Fibroblast of villous mesenchyme (primary cell): ENCODE measurements around the gene GP5. TPM values are rescaled to one million over a fixed set of nuclear protein-coding genes. Genes with fewer than 3 reads are reported as not detected.

Source experiments
- DNase-seq: peaks from one replicate; pipeline ENCODE4 v3.0.0-alpha.2; 2010; ENCODE audit warnings: low read depth
- H3K4me3 ChIP-seq: 2 replicates; pipeline ENCODE4 v1.5.1; 2011; ENCODE audit warnings: low read depth, mild to moderate bottlenecking, low read length
- total RNA-seq: library from RNA; depleted of rRNA; stranded (reverse); fragments of >200 nt; gene quantifications from 2 replicates; pipeline ENCODE4 v1.2.3, GENCODE V29; 2012
- TF ChIP-seq, protein P1 (sequence below): IDR thresholded peaks from 2 replicates; pipeline ENCODE4 v1.5.1; 2012; ENCODE audit warnings: low read depth, mild to moderate bottlenecking, low read length; ENCODE audit not compliant: insufficient read depth

GP5 gene
- total RNA-seq, 1 donor = not detected

DNA sequence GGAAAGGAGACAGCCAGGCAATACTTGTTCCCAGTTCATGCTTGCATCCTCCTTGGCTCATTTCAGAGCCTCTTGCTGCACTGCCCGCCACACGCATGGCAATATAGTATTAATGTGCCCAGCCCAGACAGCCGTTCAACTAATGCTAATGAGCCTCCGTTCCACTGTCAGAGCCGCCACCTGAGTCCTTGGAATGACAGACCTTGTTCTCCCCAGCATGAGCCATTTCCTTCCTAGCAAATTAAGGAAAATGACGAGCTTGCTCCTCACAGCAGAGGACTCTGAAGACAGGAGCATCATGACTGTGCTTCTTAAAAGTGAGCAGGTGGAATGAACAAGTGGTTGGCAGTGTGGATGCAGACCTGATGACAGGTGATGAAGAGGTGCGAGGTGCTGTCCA, 18.7 kb downstream of the GP5 start:
- no peak for DNase-seq
- TF ChIP-seq, protein P1, sequence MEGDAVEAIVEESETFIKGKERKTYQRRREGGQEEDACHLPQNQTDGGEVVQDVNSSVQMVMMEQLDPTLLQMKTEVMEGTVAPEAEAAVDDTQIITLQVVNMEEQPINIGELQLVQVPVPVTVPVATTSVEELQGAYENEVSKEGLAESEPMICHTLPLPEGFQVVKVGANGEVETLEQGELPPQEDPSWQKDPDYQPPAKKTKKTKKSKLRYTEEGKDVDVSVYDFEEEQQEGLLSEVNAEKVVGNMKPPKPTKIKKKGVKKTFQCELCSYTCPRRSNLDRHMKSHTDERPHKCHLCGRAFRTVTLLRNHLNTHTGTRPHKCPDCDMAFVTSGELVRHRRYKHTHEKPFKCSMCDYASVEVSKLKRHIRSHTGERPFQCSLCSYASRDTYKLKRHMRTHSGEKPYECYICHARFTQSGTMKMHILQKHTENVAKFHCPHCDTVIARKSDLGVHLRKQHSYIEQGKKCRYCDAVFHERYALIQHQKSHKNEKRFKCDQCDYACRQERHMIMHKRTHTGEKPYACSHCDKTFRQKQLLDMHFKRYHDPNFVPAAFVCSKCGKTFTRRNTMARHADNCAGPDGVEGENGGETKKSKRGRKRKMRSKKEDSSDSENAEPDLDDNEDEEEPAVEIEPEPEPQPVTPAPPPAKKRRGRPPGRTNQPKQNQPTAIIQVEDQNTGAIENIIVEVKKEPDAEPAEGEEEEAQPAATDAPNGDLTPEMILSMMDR = no peak
- H3K4me3 ChIP-seq = no peak overlapping the region

GRCh38 chr3:194379651-194380050, 19.4 kb downstream of the GP5 start:
- no peak for DNase-seq
- TF ChIP-seq, protein P1 = no peak
- no peak overlapping the region for H3K4me3 ChIP-seq

GRCh38 chr3:194379231-194379630, 19.8 kb downstream of the GP5 start:
- H3K4me3 ChIP-seq = no peak overlapping the region
- TF ChIP-seq, protein P1 = no peak

DNA sequence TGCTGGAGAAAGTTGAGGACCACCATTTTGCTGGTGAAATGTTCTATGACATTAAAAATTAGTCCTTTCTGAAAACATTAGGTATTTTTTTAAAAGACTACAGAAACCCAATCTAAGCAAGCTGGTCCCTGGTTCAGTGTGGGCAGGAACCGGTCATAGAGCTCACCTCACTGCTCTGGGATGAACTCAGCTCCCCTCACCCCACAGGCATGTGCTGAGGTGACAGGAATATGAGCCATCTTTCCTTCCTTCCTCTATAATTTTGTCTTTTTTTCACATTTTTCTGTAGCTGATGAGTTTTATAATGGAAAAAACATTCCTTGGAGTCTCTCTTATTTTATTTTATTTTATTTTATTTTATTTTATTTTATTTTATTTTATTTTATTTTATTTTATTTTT, 21.4 kb downstream of the GP5 start:
- TF ChIP-seq, protein P1 = no peak
- no peak overlapping the region for H3K4me3 ChIP-seq
- no peak for DNase-seq

More at GRCh38 chr3:194379231-194379630, 19.8 kb downstream of the GP5 start:
- no peak for DNase-seq

GRCh38 chr3:194376241-194376560, 22.9 kb downstream of the GP5 start:
- no peak for DNase-seq
- TF ChIP-seq, protein P1 = no peak
- H3K4me3 ChIP-seq = no peak overlapping the region

DNA sequence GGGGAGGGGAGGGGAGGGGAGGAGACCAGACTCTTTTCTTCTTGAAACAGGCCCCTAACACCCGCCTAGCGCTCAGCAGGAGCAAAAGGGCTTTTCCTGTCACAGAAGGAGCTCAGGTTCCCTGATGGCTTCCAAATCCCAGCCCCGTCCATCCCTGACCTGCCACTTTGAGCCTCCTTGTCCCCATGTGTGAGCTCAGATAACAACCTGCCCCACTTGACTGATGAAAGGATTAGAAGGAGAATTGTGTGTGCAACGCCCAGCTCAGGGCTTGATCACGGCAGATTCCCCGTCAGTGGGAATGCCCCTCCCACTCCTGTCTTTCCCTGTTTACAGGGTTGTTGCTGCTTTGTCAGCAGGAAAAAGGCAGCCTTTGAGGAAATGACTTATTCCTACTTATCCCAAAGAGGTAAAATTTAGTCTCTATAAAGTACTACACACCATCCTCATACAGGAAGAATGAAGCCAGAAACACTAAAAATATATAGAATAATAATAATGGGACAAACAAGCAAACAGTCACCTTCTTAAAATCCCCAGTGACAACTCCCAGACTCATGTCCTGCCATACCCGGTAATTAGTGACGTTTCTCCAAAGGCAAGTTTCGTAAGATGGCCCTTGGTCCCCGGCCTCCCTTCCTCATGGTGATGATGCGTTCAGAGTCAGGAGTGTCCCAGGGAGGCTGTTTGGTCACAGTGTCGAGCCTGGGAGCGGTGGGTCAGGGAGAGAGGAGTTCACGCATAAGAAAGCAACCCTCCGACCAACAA, 23.4 kb downstream of the GP5 start:
- peak; percentile 27 for DNase-seq
- H3K4me3 ChIP-seq = peak overlapping the region; percentile 5
- TF ChIP-seq, protein P1 = no peak

DNA sequence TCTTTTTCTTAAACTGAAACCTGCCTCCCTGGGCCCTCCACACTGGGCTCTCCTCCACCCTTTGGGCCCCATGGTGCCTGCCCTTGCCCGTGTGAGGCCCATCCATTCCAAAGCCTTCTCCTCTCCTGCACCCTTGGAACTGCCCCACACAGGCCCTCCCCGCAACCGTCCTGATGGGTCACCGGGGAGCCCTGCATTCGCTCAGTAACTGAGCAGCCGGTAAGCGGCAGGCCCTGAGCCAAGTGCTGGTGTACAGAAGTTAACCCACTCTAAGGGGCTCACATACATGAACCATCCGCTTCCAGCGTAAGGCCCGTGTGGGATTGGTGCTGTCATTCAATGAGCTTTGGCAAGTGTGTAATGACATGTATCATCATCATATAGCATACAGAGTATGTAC, 24.1 kb downstream of the GP5 start:
- H3K4me3 ChIP-seq = no peak overlapping the region
- DNase-seq = no peak
- TF ChIP-seq, protein P1 = no peak
